Breast epithelium (tissue), 4 donors: ENCODE measurements around the gene SLC6A17. TPM values are rescaled to one million over a fixed set of nuclear protein-coding genes. Genes with fewer than 3 reads are reported as not detected.
A peak's percentile ranks its signal among the peaks of the same experiment; 100 is the strongest.

Experiments used
- DNase-seq, 2 donors: peaks; one replicate each; pipeline ENCODE4 v3.0.0-alpha.2; 2019; ENCODE audit warnings: low spot score in 2 of 2
- H3K27ac ChIP-seq, 2 donors: fragments of 200-600 bp; sonication (generic) in 1 of 2; one replicate each; pipeline ENCODE4 v1.5.1; 2016 to 2019; ENCODE audit warnings: mild to moderate bottlenecking in 1 of 2
- H3K27me3 ChIP-seq, 2 donors: fragments of 200-600 bp; sonication (generic) in 1 of 2; one replicate each; pipeline versions ENCODE4 v1.5.1 to v1.6.0; 2017 to 2019; ENCODE audit warnings: control low read depth in 1 of 2, mild to moderate bottlenecking in 1 of 2
- H3K36me3 ChIP-seq: fragments of 200-600 bp; one replicate; pipeline ENCODE4 v1.5.1; 2019
- H3K4me1 ChIP-seq, 2 donors: fragments of 200-600 bp; sonication (generic); one replicate each; pipeline ENCODE4 v1.5.1; 2016 to 2019; ENCODE audit warnings: control low read depth in 1 of 2
- H3K4me3 ChIP-seq, 3 donors: fragments of 200-600 bp; sonication (generic); 1 replicate in 2 of 3; 2 replicates in 1 of 3; pipeline ENCODE4 v1.5.1; 2016 to 2019; ENCODE audit warnings: mild to moderate bottlenecking in 3 of 3, moderate library complexity in 2 of 3
- H3K9me3 ChIP-seq, 2 donors: fragments of 200-600 bp; sonication (generic) in 1 of 2; one replicate each; pipeline ENCODE4 v1.5.1; 2016 to 2019; ENCODE audit warnings: control low read depth in 1 of 2
- POLR2A ChIP-seq: fragments of 450-650 bp; IDR thresholded peaks from one replicate; pipeline ENCODE4 v1.6.1; 2016; ENCODE audit warnings: antibody characterized with exemption, mild to moderate bottlenecking, moderate library complexity
- POLR2AphosphoS5 ChIP-seq, 3 donors: sonication (generic); formaldehyde crosslinking; IDR thresholded peaks; one replicate each; pipeline ENCODE4 v1.6.1; 2017; ENCODE audit warnings: antibody characterized with exemption in 3 of 3
- intact Hi-C: fragments of 100-400 bp; cut with DNase I; formaldehyde crosslinking; loops from one replicate; pipeline ENCODE4 v1.15.1; 2023; ENCODE audit warnings: low total_unique reads
- total RNA-seq, 3 donors: library from RNA; depleted of rRNA; stranded (reverse); fragments of >200 nt; gene quantifications; one replicate each; pipeline ENCODE4 v1.1.0, GENCODE V29; 2016
- TF ChIP-seq, protein P1 (sequence below), 3 donors: fragments of 450-650 bp; IDR thresholded peaks; one replicate each; pipeline ENCODE4 v1.5.1; 2016 to 2017; ENCODE audit warnings: antibody characterized with exemption in 3 of 3, mild to moderate bottlenecking in 3 of 3, moderate library complexity in 3 of 3

SLC6A17 gene
- total RNA-seq, 3 donors from 2014 or later, result under 0.01 to 0.29 (median under 0.01) TPM

DNA sequence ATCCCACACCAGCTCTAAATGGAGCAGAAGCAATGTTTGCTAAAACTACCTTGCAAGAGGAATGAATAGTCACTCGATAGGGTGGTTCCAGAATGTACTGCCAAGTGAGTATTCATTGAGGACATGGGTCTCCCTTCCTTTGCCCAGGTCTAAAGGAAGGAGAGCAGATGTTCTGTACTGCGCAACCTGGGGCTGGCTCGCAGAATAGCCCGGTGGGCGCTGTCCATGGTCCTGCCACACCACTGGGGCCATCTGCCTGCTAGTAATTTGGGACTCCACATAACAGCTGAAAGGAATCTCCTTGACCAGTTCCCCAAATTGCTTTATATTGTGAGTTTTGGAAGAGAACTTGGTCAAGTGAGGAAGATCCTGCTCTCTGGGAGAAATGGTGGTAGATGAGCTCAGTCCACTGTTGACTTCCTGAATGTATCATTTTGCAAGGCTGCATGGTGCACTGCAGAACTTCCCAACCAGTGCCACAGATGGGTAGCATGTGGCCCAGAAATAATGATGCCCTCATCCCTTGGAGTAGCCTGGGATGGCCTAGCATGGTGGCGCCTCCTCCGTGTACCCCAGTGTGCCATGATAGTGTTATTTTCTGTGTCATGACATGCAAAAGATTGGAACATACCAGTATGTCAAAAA lies 5.7 kb downstream of the SLC6A17 start:
- Histone ChIP-seq H3K9me3 (no peaks in the 10 kb centered on the region), H3K4me1 (peaks cover 0 to under 1% of the 10 kb centered on the region in 2 donors), H3K27me3 (peaks cover 0 to 30% of the 10 kb centered on the region in 2 donors), H3K36me3 (no peaks in the 10 kb centered on the region), H3K27ac (no peak overlapping the region), H3K4me3 (no peak overlapping the region)
- intact Hi-C loops, result no loop called here
- DNase-seq, result peak; percentile 39 to 69
- no peak for TF ChIP-seq POLR2AphosphoS5 (IDR thresholded peaks at IDR 0.05)
- TF ChIP-seq POLR2A, result no peak
- TF ChIP-seq, protein P1, sequence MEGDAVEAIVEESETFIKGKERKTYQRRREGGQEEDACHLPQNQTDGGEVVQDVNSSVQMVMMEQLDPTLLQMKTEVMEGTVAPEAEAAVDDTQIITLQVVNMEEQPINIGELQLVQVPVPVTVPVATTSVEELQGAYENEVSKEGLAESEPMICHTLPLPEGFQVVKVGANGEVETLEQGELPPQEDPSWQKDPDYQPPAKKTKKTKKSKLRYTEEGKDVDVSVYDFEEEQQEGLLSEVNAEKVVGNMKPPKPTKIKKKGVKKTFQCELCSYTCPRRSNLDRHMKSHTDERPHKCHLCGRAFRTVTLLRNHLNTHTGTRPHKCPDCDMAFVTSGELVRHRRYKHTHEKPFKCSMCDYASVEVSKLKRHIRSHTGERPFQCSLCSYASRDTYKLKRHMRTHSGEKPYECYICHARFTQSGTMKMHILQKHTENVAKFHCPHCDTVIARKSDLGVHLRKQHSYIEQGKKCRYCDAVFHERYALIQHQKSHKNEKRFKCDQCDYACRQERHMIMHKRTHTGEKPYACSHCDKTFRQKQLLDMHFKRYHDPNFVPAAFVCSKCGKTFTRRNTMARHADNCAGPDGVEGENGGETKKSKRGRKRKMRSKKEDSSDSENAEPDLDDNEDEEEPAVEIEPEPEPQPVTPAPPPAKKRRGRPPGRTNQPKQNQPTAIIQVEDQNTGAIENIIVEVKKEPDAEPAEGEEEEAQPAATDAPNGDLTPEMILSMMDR (IDR thresholded peaks at IDR 0.05), result no peak

- peaks cover 0 to 11% of the 10 kb centered on the region in 2 donors for H3K27me3 ChIP-seq
- no peaks in the 10 kb centered on the region for H3K4me1 ChIP-seq
- H3K4me3 ChIP-seq, result no peak overlapping the region
- DNase-seq, result peak in 1 of 2 donors; percentile 64
- H3K36me3 ChIP-seq, result no peaks in the 10 kb centered on the region
- no peak for TF ChIP-seq POLR2A
- TF ChIP-seq, protein P1 (IDR thresholded peaks at IDR 0.05), result no peak
- no peak for TF ChIP-seq POLR2AphosphoS5 (IDR thresholded peaks at IDR 0.05)
- no peak overlapping the region for H3K27ac ChIP-seq
- intact Hi-C loops, result no loop called here
- no peaks in the 10 kb centered on the region for H3K9me3 ChIP-seq
Observed at GRCh38 chr1:110158261-110158660, 8.0 kb downstream of the SLC6A17 start.

- no peaks in the 10 kb centered on the region for H3K36me3 ChIP-seq
- H3K27me3 ChIP-seq, result peaks cover 0 to 11% of the 10 kb centered on the region in 2 donors
- TF ChIP-seq POLR2A (no peak), POLR2AphosphoS5 (IDR thresholded peaks at IDR 0.05) (no peak)
- TF ChIP-seq, protein P1 (IDR thresholded peaks at IDR 0.05), result no peak
- DNase-seq, result no peak
- H3K4me1 ChIP-seq, result no peaks in the 10 kb centered on the region
- no peak overlapping the region for H3K27ac ChIP-seq
- no peaks in the 10 kb centered on the region for H3K9me3 ChIP-seq
- intact Hi-C loops, result no loop called here
- no peak overlapping the region for H3K4me3 ChIP-seq
Observed at GRCh38 chr1:110159168-110159567, 8.9 kb downstream of the SLC6A17 start.

DNA sequence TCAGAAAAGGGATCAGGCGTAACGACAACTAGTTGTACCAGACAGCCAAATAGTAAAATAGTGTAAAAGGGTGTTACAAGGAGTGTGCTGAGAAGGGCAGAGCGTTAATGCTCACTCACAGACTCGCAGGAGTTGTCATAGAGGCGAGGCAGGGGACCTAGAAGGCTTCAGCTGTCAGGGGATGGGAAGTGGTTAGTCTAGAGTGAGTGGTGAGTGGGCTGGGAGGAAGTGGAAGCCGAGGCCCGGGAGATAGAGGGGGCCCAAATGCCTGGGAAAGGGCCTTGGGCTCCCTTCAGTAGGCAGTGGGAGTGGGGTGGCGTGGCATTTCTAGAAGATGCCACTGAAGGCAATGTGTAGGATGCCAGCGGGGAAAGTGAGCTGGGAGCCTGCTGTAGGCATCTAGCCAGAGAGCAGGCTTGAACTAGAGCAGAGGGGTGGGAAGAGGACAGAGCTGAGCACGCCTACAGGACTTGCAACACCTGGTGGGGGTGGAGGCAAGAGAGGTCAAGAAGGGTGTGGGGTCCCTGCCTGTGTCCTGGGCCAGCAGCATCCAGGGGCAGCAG lies 10.3 kb downstream of the SLC6A17 start:
- Histone ChIP-seq H3K9me3 (no peaks in the 10 kb centered on the region), H3K4me1 (no peaks in the 10 kb centered on the region), H3K27ac (no peak overlapping the region), H3K36me3 (no peaks in the 10 kb centered on the region), H3K27me3 (peaks cover 0 to 4% of the 10 kb centered on the region in 2 donors), H3K4me3 (no peak overlapping the region)
- TF ChIP-seq POLR2A (no peak), POLR2AphosphoS5 (IDR thresholded peaks at IDR 0.05) (no peak)
- TF ChIP-seq, protein P1 (IDR thresholded peaks at IDR 0.05), result no peak
- DNase-seq, result no peak
- intact Hi-C loops, result no loop called here

DNA sequence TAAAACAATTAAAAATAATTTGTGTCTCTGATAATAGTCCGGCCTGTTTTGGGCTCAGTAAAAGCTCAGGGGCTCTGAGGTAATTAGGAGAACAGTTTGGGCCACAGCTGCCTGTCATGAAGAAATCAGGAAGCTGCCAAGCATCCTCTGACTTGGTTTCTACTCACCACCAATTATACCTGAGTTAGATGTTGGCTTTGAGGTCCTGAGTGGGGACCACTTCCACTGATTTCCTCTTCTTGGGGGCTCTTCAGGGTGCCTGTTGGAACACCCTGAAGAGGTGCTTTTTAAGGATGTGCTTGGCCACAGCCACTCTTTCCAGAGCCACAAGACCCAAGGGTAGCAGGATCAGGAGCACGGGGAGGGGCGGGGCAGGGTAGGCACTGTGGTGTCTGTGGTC lies 10.9 kb downstream of the SLC6A17 start:
- Histone ChIP-seq H3K27me3 (peaks cover 0 to 4% of the 10 kb centered on the region in 2 donors), H3K4me1 (no peaks in the 10 kb centered on the region), H3K4me3 (no peak overlapping the region), H3K27ac (no peak overlapping the region), H3K9me3 (no peaks in the 10 kb centered on the region), H3K36me3 (no peaks in the 10 kb centered on the region)
- intact Hi-C loops, result no loop called here
- DNase-seq, result no peak
- TF ChIP-seq, protein P1 (IDR thresholded peaks at IDR 0.05), result no peak
- TF ChIP-seq POLR2A (no peak), POLR2AphosphoS5 (IDR thresholded peaks at IDR 0.05) (no peak)
